HEK293 (cell line): ENCODE data around the gene OR11H6.
A peak's percentile ranks its signal among the peaks of the same experiment; 100 is the strongest.
"Not testable (repeated sequence)": the region's sequence is repeated elsewhere in the genome, so short reads cannot be mapped to it uniquely, and the experiment has no call there.

ENCODE experiments used
- CTCF ChIA-PET: fragments of 350-600 bp; formaldehyde crosslinking; extraction: SDS; loops from one replicate; lab custom pipeline; 2021; ENCODE audit warnings: antibody characterized with exemption; lab: Yijun Ruan, JAX
- POLR2A ChIA-PET: fragments of 300-600 bp; formaldehyde crosslinking; extraction: SDS; loops from one replicate; lab custom pipeline; 2020; ENCODE audit warnings: antibody characterized with exemption, inconsistent platforms; lab: Yijun Ruan, JAX
- H3K27ac ChIP-seq: fragments of 200-500 bp; sonication (Bioruptor generic); 2 replicates; pipeline ENCODE4 v1.5.1; 2014; ENCODE audit warnings: low read depth, low read length, control low read depth, inconsistent platforms; ENCODE audit errors: extremely low read depth
- H3K36me3 ChIP-seq, 2 experiments: fragments of 200-500 bp in 1 of 2; sonication (Bioruptor generic) in 1 of 2; 1 replicate in 1 of 2; 2 replicates in 1 of 2; pipeline ENCODE4 v1.5.1; 2014 to 2017; ENCODE audit warnings: inconsistent platforms in 2 of 2, low read length in 2 of 2; ENCODE audit not compliant: control insufficient read depth in 2 of 2, insufficient read depth in 1 of 2
- H3K4me1 ChIP-seq: fragments of 200-500 bp; sonication (Bioruptor generic); 2 replicates; pipeline ENCODE4 v1.5.1; 2014; ENCODE audit warnings: mild to moderate bottlenecking, low read length, inconsistent platforms; ENCODE audit not compliant: control insufficient read depth, insufficient read depth
- H3K4me3 ChIP-seq: 2 replicates; pipeline ENCODE4 v1.5.1; 2011; ENCODE audit warnings: low read depth, mild to moderate bottlenecking, control low read depth, low read length, moderate library complexity
- H3K9me3 ChIP-seq: fragments of 200-500 bp; sonication (Bioruptor generic); 2 replicates; pipeline ENCODE4 v1.5.1; 2014; ENCODE audit warnings: low read depth, low read length, inconsistent platforms; ENCODE audit not compliant: control insufficient read depth, insufficient read depth
- BCL11A ChIP-seq: fragments of 450-650 bp; formaldehyde crosslinking; IDR thresholded peaks from 2 replicates; pipeline ENCODE4 v1.5.1; 2016; ENCODE audit warnings: low read depth, missing biosample characterization, missing genetic modification characterization
- FEZF1 ChIP-seq: fragments of 450-650 bp; formaldehyde crosslinking; IDR thresholded peaks from 2 replicates; pipeline ENCODE4 v1.5.1; 2016; ENCODE audit warnings: missing biosample characterization, missing genetic modification characterization
- HOXD13 ChIP-seq: sonication (generic); formaldehyde crosslinking; IDR thresholded peaks from 2 replicates; pipeline ENCODE4 v1.8.0; 2022; ENCODE audit warnings: missing genetic modification reagents, borderline replicate concordance
- KLF1 ChIP-seq: fragments of 450-650 bp; formaldehyde crosslinking; IDR thresholded peaks from 2 replicates; pipeline ENCODE4 v1.5.1; 2016; ENCODE audit warnings: missing biosample characterization, missing genetic modification characterization
- KLF16 ChIP-seq: fragments of 450-650 bp; formaldehyde crosslinking; IDR thresholded peaks from 2 replicates; pipeline ENCODE4 v1.5.1; 2017; ENCODE audit warnings: missing biosample characterization, missing genetic modification characterization
- KLF7 ChIP-seq: fragments of 450-650 bp; formaldehyde crosslinking; IDR thresholded peaks from 2 replicates; pipeline ENCODE4 v1.5.1; 2016; ENCODE audit warnings: missing biosample characterization, missing genetic modification characterization, borderline replicate concordance
- SCRT2 ChIP-seq: fragments of 450-650 bp; formaldehyde crosslinking; IDR thresholded peaks from 2 replicates; pipeline ENCODE4 v1.5.1; 2016; ENCODE audit warnings: missing biosample characterization, missing genetic modification characterization
- ZBTB48 ChIP-seq: fragments of 450-650 bp; formaldehyde crosslinking; IDR thresholded peaks from 2 replicates; pipeline ENCODE4 v1.5.1; 2016; ENCODE audit warnings: missing biosample characterization, missing genetic modification characterization
- ZNF10 ChIP-seq: fragments of 450-650 bp; formaldehyde crosslinking; IDR thresholded peaks from 2 replicates; pipeline ENCODE4 v1.5.1; 2017; ENCODE audit warnings: missing biosample characterization, missing genetic modification characterization
- ZNF184 ChIP-seq: fragments of 450-650 bp; IDR thresholded peaks from 2 replicates; pipeline ENCODE4 v1.5.1; 2018; ENCODE audit warnings: missing biosample characterization, mild to moderate bottlenecking, missing genetic modification characterization
- ZNF19 ChIP-seq: fragments of 450-650 bp; formaldehyde crosslinking; IDR thresholded peaks from 2 replicates; pipeline ENCODE4; 2016; ENCODE audit warnings: missing biosample characterization, missing genetic modification characterization, low read depth
- ZNF2 ChIP-seq: fragments of 450-650 bp; formaldehyde crosslinking; IDR thresholded peaks from 2 replicates; pipeline ENCODE4 v1.5.1; 2016; ENCODE audit warnings: missing biosample characterization, missing genetic modification characterization
- ZNF221 ChIP-seq: fragments of 450-650 bp; formaldehyde crosslinking; IDR thresholded peaks from 2 replicates; pipeline ENCODE4 v1.5.1; 2017; ENCODE audit warnings: missing biosample characterization, missing genetic modification characterization, borderline replicate concordance
- ZNF23 ChIP-seq: fragments of 450-650 bp; formaldehyde crosslinking; IDR thresholded peaks from 2 replicates; pipeline ENCODE4 v1.5.1; 2016; ENCODE audit warnings: missing biosample characterization, missing genetic modification characterization, borderline replicate concordance
- ZNF302 ChIP-seq: fragments of 450-650 bp; formaldehyde crosslinking; IDR thresholded peaks from 2 replicates; pipeline ENCODE4 v1.5.1; 2016; ENCODE audit warnings: missing biosample characterization, missing genetic modification characterization, low read depth
- ZNF394 ChIP-seq: fragments of 450-650 bp; formaldehyde crosslinking; IDR thresholded peaks from 2 replicates; pipeline ENCODE4 v1.5.1; 2016; ENCODE audit warnings: missing biosample characterization, missing genetic modification characterization, mild to moderate bottlenecking, moderate library complexity, borderline replicate concordance
- ZNF433 ChIP-seq: fragments of 450-650 bp; formaldehyde crosslinking; IDR thresholded peaks from 2 replicates; pipeline ENCODE4 v1.5.1; 2016; ENCODE audit warnings: missing biosample characterization, missing genetic modification characterization, low read depth
- ZNF501 ChIP-seq: fragments of 450-650 bp; formaldehyde crosslinking; IDR thresholded peaks from 2 replicates; pipeline ENCODE4 v1.5.1; 2016; ENCODE audit warnings: missing biosample characterization, missing genetic modification characterization
- ZNF560 ChIP-seq: fragments of 450-650 bp; formaldehyde crosslinking; IDR thresholded peaks from 2 replicates; pipeline ENCODE4 v1.5.1; 2017; ENCODE audit warnings: missing biosample characterization, missing genetic modification characterization, borderline replicate concordance
- ZNF600 ChIP-seq: fragments of 450-650 bp; formaldehyde crosslinking; IDR thresholded peaks from 2 replicates; pipeline ENCODE4 v1.5.1; 2016; ENCODE audit warnings: missing biosample characterization, missing genetic modification characterization
- ZNF776 ChIP-seq: fragments of 450-650 bp; formaldehyde crosslinking; IDR thresholded peaks from 2 replicates; pipeline ENCODE4 v1.5.0; 2017; ENCODE audit warnings: missing biosample characterization, missing genetic modification characterization, borderline replicate concordance
- ZNF830 ChIP-seq: fragments of 450-650 bp; IDR thresholded peaks from 2 replicates; pipeline ENCODE4 v1.5.0; 2018; ENCODE audit warnings: missing biosample characterization, missing genetic modification characterization, low read depth, mild to moderate bottlenecking, moderate library complexity
- ZNF843 ChIP-seq: fragments of 450-650 bp; formaldehyde crosslinking; IDR thresholded peaks from 2 replicates; pipeline ENCODE4 v1.5.1; 2016; ENCODE audit warnings: missing biosample characterization, missing genetic modification characterization
- TF ChIP-seq, protein P1 (sequence below): fragments of 450-650 bp; formaldehyde crosslinking; IDR thresholded peaks from 2 replicates; pipeline ENCODE4 v1.5.1; 2017; ENCODE audit warnings: missing biosample characterization, missing genetic modification characterization
- TF ChIP-seq, protein P2 (sequence below): fragments of 450-650 bp; formaldehyde crosslinking; IDR thresholded peaks from 2 replicates; pipeline ENCODE4 v1.5.1; 2017; ENCODE audit warnings: missing biosample characterization, missing genetic modification characterization
- TF ChIP-seq, protein P3 (sequence below): fragments of 450-650 bp; formaldehyde crosslinking; IDR thresholded peaks from 2 replicates; pipeline ENCODE4; 2016; ENCODE audit warnings: missing biosample characterization, missing genetic modification characterization
- TF ChIP-seq, protein P4 (sequence below): fragments of 450-650 bp; IDR thresholded peaks from 2 replicates; pipeline ENCODE4 v1.5.1; 2018; ENCODE audit warnings: missing biosample characterization, mild to moderate bottlenecking, missing genetic modification characterization

Gene OR11H6

DNA sequence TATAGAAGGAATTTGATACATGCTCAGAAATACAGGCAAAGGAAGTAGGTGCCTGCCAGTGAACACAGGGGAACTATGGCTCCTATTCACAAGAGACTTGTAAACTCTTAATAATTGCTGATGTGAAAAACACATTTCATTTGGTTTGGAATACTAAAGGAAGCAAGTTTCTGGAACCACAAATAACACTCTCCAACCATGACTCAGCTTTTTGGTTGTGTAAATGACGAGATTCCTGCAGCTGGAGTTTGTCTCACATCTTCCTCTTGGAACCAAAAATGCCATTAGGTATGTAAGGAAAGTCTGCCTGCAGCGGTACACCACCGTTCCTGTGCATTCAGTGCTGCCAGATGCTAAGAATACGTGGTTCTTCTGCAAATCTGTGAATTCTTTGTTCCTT, 4.5 kb upstream of the OR11H6 start (continued):
- TF ChIP-seq ZNF23 (tag by site-specific recombination) (no peak), ZNF19 (no peak), ZNF776 (tag by site-specific recombination) (no peak), ZNF184 (tag by site-specific recombination) (no peak), KLF1 (tag by site-specific recombination) (no peak), KLF7 (tag by site-specific recombination) (no peak), ZNF600 (tag by site-specific recombination) (no peak)

DNA sequence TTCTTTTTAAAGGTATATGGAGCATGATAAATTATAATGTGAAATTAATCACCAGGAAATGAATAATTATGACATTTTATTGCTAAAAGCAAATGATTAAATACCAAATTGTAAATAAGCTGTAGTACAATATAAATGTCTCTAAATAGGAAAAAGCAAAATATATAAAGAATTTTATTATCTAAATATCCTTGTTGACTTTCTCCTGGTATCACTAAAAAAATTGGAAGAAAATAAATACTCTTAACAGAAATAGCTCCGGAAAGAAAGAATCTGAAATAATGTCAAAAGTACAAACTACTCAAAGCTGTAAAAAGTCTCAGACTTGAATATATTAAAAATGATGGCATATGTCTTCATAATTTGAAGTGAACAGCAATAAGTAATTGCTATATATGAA, 5.2 kb downstream of the OR11H6 start, which contains the start of gene OR11H7:
TSS of gene OR11H7 (plus strand) at position 301 of the 400 bp plus-strand sequence.
- Histone ChIP-seq H3K9me3 (no peaks in the 10 kb centered on the region), H3K36me3 (no peaks in the 10 kb centered on the region), H3K27ac (no peak within 1 kb of the TSS), H3K4me3 (no peak within 1 kb of the TSS), H3K4me1 (no peaks in the 10 kb centered on the region)
- CTCF ChIA-PET: no interaction called here
- POLR2A ChIA-PET: no interaction called here
- TF ChIP-seq FEZF1 (tag by site-specific recombination): no peak
- TF ChIP-seq ZNF843 (tag by site-specific recombination): no peak
- no peak for TF ChIP-seq ZNF501 (tag by site-specific recombination)
- TF ChIP-seq ZNF560 (tag by site-specific recombination): no peak
- TF ChIP-seq, protein P1, sequence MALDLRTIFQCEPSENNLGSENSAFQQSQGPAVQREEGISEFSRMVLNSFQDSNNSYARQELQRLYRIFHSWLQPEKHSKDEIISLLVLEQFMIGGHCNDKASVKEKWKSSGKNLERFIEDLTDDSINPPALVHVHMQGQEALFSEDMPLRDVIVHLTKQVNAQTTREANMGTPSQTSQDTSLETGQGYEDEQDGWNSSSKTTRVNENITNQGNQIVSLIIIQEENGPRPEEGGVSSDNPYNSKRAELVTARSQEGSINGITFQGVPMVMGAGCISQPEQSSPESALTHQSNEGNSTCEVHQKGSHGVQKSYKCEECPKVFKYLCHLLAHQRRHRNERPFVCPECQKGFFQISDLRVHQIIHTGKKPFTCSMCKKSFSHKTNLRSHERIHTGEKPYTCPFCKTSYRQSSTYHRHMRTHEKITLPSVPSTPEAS: no peak
- no peak for TF ChIP-seq KLF16 (tag by site-specific recombination)
- no peak for TF ChIP-seq BCL11A
- no peak for TF ChIP-seq ZBTB48 (tag by site-specific recombination)
- TF ChIP-seq, protein P2, sequence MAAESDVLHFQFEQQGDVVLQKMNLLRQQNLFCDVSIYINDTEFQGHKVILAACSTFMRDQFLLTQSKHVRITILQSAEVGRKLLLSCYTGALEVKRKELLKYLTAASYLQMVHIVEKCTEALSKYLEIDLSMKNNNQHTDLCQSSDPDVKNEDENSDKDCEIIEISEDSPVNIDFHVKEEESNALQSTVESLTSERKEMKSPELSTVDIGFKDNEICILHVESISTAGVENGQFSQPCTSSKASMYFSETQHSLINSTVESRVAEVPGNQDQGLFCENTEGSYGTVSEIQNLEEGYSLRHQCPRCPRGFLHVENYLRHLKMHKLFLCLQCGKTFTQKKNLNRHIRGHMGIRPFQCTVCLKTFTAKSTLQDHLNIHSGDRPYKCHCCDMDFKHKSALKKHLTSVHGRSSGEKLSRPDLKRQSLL (tag by site-specific recombination): no peak
- no peak for TF ChIP-seq ZNF830
- no peak for TF ChIP-seq ZNF394 (tag by site-specific recombination)
- TF ChIP-seq, all 188 proteins: peak for 0

DNA sequence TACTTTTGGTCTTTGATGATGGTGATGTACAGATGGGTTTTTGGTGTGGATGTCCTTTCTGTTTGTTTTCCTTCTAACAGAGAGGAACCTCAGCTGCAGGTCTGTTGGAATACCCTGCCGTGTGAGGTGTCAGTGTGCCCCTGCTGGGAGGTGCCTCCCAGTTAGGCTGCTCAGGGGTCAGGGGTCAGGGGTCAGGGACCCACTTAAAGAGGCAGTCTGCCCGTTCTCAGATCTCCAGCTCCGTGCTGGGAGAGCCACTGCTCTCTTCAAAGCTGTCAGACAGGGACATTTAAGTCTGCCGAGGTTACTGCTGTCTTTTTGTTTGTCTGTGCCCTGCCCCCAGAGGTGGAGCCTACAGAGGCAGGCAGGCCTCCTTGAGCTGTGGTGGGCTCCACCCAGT, 11.9 kb downstream of the OR11H6 start:
- CTCF ChIA-PET, H3K36me3 ChIP-seq, H3K9me3 ChIP-seq, H3K27ac ChIP-seq, H3K4me1 ChIP-seq, POLR2A ChIA-PET, H3K4me3 ChIP-seq: not testable (repeated sequence)

DNA sequence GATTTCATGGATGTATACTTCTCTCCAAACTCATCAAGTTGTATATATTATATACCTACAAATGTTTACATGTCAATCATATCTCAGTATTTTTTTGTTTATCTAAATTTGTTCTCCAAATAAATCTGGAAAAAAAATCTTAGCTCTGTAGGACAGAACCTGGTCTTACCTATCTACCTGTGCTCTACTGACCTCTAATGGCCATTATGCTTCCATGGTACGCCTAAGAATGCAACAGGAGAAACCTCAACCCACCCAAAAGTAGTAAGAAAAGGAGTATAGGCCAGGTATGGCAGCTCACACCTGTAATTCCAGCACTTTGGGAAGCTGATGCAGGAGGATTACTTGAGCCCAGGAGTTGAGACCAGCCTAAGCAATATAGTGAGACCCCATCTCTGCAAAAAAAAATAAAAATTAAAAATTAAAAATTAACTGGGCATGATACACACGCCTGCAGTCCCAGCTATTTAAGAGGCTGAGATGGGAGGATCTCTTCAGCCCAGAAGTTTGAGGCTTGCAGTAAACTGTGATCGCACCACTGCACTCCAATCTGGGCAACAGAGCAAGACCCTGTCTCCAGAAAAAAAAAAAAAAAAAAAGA, 24.2 kb downstream of the OR11H6 start:
- ChIA-PET POLR2A (no interaction called here), CTCF (no interaction called here)
- Histone ChIP-seq H3K36me3 (no peaks in the 10 kb centered on the region), H3K4me3 (no peak overlapping the region), H3K4me1 (no peaks in the 10 kb centered on the region), H3K27ac (no peak overlapping the region), H3K9me3 (no peaks in the 10 kb centered on the region)
- TF ChIP-seq HOXD13 (no peak), ZNF830 (no peak), ZNF10 (no peak), ZNF302 (tag by site-specific recombination) (no peak), ZNF2 (tag by site-specific recombination) (no peak), ZNF221 (tag by site-specific recombination) (no peak), SCRT2 (tag by site-specific recombination) (peak; percentile 38; the same call in 1 of the 2 replicates), ZNF433 (tag by site-specific recombination) (no peak)
- TF ChIP-seq, protein P3, sequence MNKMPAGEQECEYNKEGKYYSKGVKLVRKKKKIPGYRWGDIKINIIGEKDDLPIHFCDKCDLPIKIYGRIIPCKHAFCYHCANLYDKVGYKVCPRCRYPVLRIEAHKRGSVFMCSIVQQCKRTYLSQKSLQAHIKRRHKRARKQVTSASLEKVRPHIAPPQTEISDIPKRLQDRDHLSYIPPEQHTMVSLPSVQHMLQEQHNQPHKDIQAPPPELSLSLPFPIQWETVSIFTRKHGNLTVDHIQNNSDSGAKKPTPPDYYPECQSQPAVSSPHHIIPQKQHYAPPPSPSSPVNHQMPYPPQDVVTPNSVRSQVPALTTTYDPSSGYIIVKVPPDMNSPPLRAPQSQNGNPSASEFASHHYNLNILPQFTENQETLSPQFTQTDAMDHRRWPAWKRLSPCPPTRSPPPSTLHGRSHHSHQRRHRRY (tag by site-specific recombination): no peak
- TF ChIP-seq, protein P4, sequence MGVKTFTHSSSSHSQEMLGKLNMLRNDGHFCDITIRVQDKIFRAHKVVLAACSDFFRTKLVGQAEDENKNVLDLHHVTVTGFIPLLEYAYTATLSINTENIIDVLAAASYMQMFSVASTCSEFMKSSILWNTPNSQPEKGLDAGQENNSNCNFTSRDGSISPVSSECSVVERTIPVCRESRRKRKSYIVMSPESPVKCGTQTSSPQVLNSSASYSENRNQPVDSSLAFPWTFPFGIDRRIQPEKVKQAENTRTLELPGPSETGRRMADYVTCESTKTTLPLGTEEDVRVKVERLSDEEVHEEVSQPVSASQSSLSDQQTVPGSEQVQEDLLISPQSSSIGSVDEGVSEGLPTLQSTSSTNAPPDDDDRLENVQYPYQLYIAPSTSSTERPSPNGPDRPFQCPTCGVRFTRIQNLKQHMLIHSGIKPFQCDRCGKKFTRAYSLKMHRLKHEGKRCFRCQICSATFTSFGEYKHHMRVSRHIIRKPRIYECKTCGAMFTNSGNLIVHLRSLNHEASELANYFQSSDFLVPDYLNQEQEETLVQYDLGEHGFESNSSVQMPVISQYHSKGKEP (tag by site-specific recombination): no peak
